Naive thymus-derived CD4-positive, alpha-beta T cell (primary cell): ENCODE data around the gene PARD3B. TPM values are rescaled to one million over a fixed set of nuclear protein-coding genes. Genes with fewer than 3 reads are reported as not detected.
"Not testable (repeated sequence)": the region's sequence is repeated elsewhere in the genome, so short reads cannot be mapped to it uniquely, and the experiment has no call there.

Source experiments
- ATAC-seq: fragments of 150-1000 bp; cut with Tn5 transposase; 2 replicates; pipeline ENCODE4 v1.10.0; 2021; ENCODE audit warnings: mild to moderate bottlenecking, moderate library complexity
- CTCF ChIA-PET: fragments of 350-600 bp; sonication (Branson Sonifier 250); formaldehyde crosslinking; loops from one replicate; lab custom pipeline; 2021; ENCODE audit warnings: antibody characterized with exemption; lab: Charles Lee
- POLR2A ChIA-PET: fragments of 350-600 bp; sonication (Branson Sonifier 250); formaldehyde crosslinking; loops from one replicate; lab custom pipeline; 2021; ENCODE audit warnings: antibody characterized with exemption, inconsistent platforms; lab: Charles Lee
- DNase-seq, 9 donors: peaks; one replicate each; pipeline versions ENCODE4 v3.0.0 to v3.0.0-alpha.2; 2020 to 2022; ENCODE audit warnings: mixed read lengths in 1 of 9
- H3K27ac ChIP-seq: one replicate; pipeline ENCODE4 v1.7.0; 2013; ENCODE audit warnings: mild to moderate bottlenecking, low read depth, low read length, moderate library complexity
- H3K27me3 ChIP-seq, 2 donors: one replicate each; pipeline ENCODE4 v1.7.0; 2013; ENCODE audit warnings: low read length in 2 of 2, mild to moderate bottlenecking in 2 of 2, moderate library complexity in 2 of 2; ENCODE audit not compliant: control insufficient read depth in 2 of 2, insufficient read depth in 2 of 2
- H3K36me3 ChIP-seq, 3 experiments: 1 replicate in 2 of 3; 2 replicates in 1 of 3; pipeline ENCODE4 v1.7.0; 2013; ENCODE audit warnings: low read length in 3 of 3, mild to moderate bottlenecking in 3 of 3, moderate library complexity in 1 of 3; ENCODE audit not compliant: insufficient read depth in 3 of 3, control insufficient read depth in 2 of 3
- H3K4me1 ChIP-seq, 2 donors: one replicate each; pipeline ENCODE4 v1.7.0; 2013; ENCODE audit warnings: low read length in 2 of 2, mild to moderate bottlenecking in 2 of 2, moderate library complexity in 1 of 2; ENCODE audit not compliant: control insufficient read depth in 2 of 2, insufficient read depth in 2 of 2
- H3K4me3 ChIP-seq: 2 replicates; pipeline ENCODE4 v1.7.0; 2013; ENCODE audit warnings: mild to moderate bottlenecking, low read length
- H3K9me3 ChIP-seq, 3 experiments: 1 replicate in 2 of 3; 2 replicates in 1 of 3; pipeline ENCODE4 v1.7.0; 2013; ENCODE audit warnings: low read length in 3 of 3; ENCODE audit not compliant: control insufficient read depth in 2 of 3
- H3K27ac Mint-ChIP-seq, 9 donors: one replicate each; pipeline ENCODE4 v1.8.0; 2020 to 2022; ENCODE audit warnings: mixed read lengths in 9 of 9, mild to moderate bottlenecking in 8 of 9, moderate library complexity in 5 of 9, inconsistent platforms in 2 of 9
- H3K27me3 Mint-ChIP-seq, 5 donors: one replicate each; pipeline ENCODE4 v1.8.0; 2021 to 2022; ENCODE audit warnings: mixed read lengths in 5 of 5, mild to moderate bottlenecking in 1 of 5
- H3K36me3 Mint-ChIP-seq, 5 donors: one replicate each; pipeline ENCODE4 v1.8.0; 2020 to 2022; ENCODE audit warnings: mixed read lengths in 5 of 5, mild to moderate bottlenecking in 3 of 5, inconsistent platforms in 1 of 5
- H3K4me1 Mint-ChIP-seq, 7 donors: one replicate each; pipeline ENCODE4 v1.8.0; 2020 to 2022; ENCODE audit warnings: mixed read lengths in 7 of 7, mild to moderate bottlenecking in 3 of 7, inconsistent platforms in 1 of 7
- H3K4me3 Mint-ChIP-seq, 10 donors: one replicate each; pipeline ENCODE4 v1.8.0; 2020 to 2022; ENCODE audit warnings: mild to moderate bottlenecking in 10 of 10, mixed read lengths in 10 of 10, moderate library complexity in 6 of 10, inconsistent platforms in 2 of 10
- H3K9me3 Mint-ChIP-seq, 11 donors: one replicate each; pipeline ENCODE4 v1.8.0; 2020 to 2022; ENCODE audit warnings: mixed read lengths in 11 of 11, mild to moderate bottlenecking in 4 of 11, inconsistent platforms in 1 of 11, moderate library complexity in 1 of 11
- intact Hi-C, 2 donors: fragments of 100-400 bp; cut with micrococcal nuclease; formaldehyde crosslinking; loops; one replicate each; pipeline ENCODE4 v1.15.1; 2023
- polyA plus RNA-seq, 2 donors: library from polyadenylated mRNA; unstranded; fragments of 300-500 nt; fragmentation: Illumina TruSeq; gene quantifications; one replicate each; pipeline ENCODE4 v1.2.3, GENCODE V29; 2021
- total RNA-seq, 6 experiments: library from RNA in 5 of 6; stranded (reverse) in 5 of 6; gene quantifications; 1 replicate in 5 of 6; 2 replicates in 1 of 6; pipeline ENCODE4 v1.2.3 and lab custom pipeline; 2021 to 2026

PARD3B gene
- total and polyA plus RNA-seq, 7 experiments from 2014 or later, result 0.22 to 4.0 (median 0.87) TPM

DNA sequence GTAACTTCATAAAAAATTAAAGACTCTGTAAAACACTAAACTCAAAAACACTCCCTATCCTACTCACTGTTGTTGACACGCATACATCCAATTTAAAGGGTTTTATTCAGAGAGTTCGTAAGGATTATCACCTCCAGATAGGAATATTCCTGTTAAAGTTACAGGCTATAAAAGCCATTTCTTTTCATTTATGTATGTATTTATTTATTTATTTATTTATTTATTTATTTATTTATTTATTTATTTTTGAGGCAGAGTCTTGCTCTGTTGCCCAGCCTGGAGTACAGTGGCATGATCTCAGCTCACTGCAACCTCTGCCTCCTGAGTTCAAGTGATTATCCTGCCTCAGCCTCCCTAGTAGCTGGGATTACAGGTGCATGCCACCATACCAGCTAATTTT is 948.3 kb downstream of the PARD3B start:
- H3K27ac ChIP-seq, H3K9me3 Mint-ChIP-seq, H3K4me3 ChIP-seq, H3K4me1 Mint-ChIP-seq, CTCF ChIA-PET, H3K27ac Mint-ChIP-seq, H3K27me3 ChIP-seq, DNase-seq, H3K4me1 ChIP-seq, POLR2A ChIA-PET, intact Hi-C loops, H3K36me3 Mint-ChIP-seq, ATAC-seq, H3K36me3 ChIP-seq, H3K9me3 ChIP-seq, H3K4me3 Mint-ChIP-seq: not testable (repeated sequence)
- H3K27me3 Mint-ChIP-seq, result peaks cover 0 to 14% (median 0%) of the 10 kb centered on the region in 5 donors

GRCh38 chr2:205494537-205495235 is 949.4 kb downstream of the PARD3B start:
- Mint-ChIP-seq H3K4me3 (no peak overlapping the region), H3K27ac (no peak overlapping the region), H3K9me3 (peaks cover 0 to 9% (median 3%) of the 10 kb centered on the region in 11 donors), H3K4me1 (peaks cover 0 to 2% (median 0%) of the 10 kb centered on the region in 7 donors), H3K27me3 (peaks cover 0 to 17% (median 0%) of the 10 kb centered on the region in 5 donors), H3K36me3 (peaks cover 0 to 4% (median 0%) of the 10 kb centered on the region in 5 donors)
- Histone ChIP-seq H3K27me3 (no peaks in the 10 kb centered on the region), H3K36me3 (no peaks in the 10 kb centered on the region), H3K4me3 (no peak overlapping the region), H3K27ac (no peak overlapping the region), H3K4me1 (no peaks in the 10 kb centered on the region), H3K9me3 (no peaks in the 10 kb centered on the region)
- DNase-seq (no peak), ATAC-seq (no peak)
- ChIA-PET POLR2A (no interaction called here), CTCF (no interaction called here)
- intact Hi-C loops, result no loop called here

DNA sequence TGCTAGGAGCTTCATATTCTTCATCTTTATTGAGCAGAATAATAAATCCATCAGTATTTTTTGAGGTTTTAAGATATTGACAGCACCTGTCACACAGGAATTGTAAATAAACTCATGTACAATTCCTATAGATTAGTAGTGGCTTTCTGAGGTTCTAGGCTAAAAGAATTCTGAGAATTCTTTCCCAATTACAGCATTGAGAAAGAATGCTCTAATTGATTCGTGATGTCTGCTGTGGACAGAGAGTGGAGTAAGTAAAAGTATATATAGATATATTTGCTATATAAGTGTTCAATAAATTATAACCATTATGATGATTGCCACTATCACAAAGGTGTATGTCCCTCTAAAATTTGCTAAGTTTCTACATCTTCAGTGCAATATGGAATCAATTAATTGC is 950.5 kb downstream of the PARD3B start:
- CTCF ChIA-PET, result no interaction called here
- peaks cover 0 to 10% (median 0%) of the 10 kb centered on the region in 7 donors for H3K4me1 Mint-ChIP-seq
- peaks cover 0 to 4% (median 0%) of the 10 kb centered on the region in 5 donors for H3K36me3 Mint-ChIP-seq
- peaks cover 0 to 8% (median 3%) of the 10 kb centered on the region in 11 donors for H3K9me3 Mint-ChIP-seq
- H3K27me3 ChIP-seq, result no peaks in the 10 kb centered on the region
- H3K27me3 Mint-ChIP-seq, result peaks cover 0 to 17% (median 0%) of the 10 kb centered on the region in 5 donors
- POLR2A ChIA-PET, result interaction anchor here (0.6 kb wide), 1 partner anchor 762 kb away, joined by 6 read pairs; no protein-coding TSS in a partner anchor
- no peak overlapping the region for H3K4me3 Mint-ChIP-seq
- no peak overlapping the region for H3K27ac ChIP-seq
- intact Hi-C loops, result no loop called here
- no peaks in the 10 kb centered on the region for H3K9me3 ChIP-seq
- no peak for ATAC-seq
- no peak overlapping the region for H3K4me3 ChIP-seq
- DNase-seq, result no peak
- no peak overlapping the region for H3K27ac Mint-ChIP-seq
- H3K4me1 ChIP-seq, result no peaks in the 10 kb centered on the region
- no peaks in the 10 kb centered on the region for H3K36me3 ChIP-seq

DNA sequence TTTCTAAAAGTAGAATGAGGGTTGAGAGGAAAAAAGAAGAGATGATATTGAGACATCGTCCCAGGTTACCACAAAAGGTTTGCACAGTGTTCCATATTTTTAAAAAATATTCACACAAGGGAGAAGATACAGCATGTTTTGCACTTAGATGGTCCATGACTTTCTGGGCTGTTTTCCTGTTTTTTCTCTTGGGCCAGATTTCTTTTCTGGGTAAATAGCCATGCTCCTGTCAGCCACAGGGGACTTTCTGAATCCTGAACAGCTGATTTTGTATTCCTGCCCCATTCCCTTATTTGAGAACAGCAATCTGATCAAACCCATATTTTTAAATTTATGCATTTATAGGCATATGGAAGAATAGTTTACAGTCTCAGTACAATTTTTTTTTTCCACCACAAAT is 951.1 kb downstream of the PARD3B start:
- no peaks in the 10 kb centered on the region for H3K27me3 ChIP-seq
- no peaks in the 10 kb centered on the region for H3K4me1 ChIP-seq
- no peaks in the 10 kb centered on the region for H3K9me3 ChIP-seq
- no peaks in the 10 kb centered on the region for H3K36me3 ChIP-seq
- Mint-ChIP-seq H3K4me1 (peaks cover 0 to 10% (median 0%) of the 10 kb centered on the region in 7 donors), H3K27ac (no peak overlapping the region), H3K27me3 (peaks cover 0 to 20% (median 0%) of the 10 kb centered on the region in 5 donors), H3K36me3 (peaks cover 0 to 3% (median 0%) of the 10 kb centered on the region in 5 donors), H3K9me3 (peaks cover 0 to 4% (median 0%) of the 10 kb centered on the region in 11 donors), H3K4me3 (no peak overlapping the region)
- H3K4me3 ChIP-seq, result no peak overlapping the region
- intact Hi-C loops, result no loop called here
- no peak overlapping the region for H3K27ac ChIP-seq
- ATAC-seq (no peak), DNase-seq (no peak)
- POLR2A ChIA-PET, result no interaction called here
- CTCF ChIA-PET, result no interaction called here

DNA sequence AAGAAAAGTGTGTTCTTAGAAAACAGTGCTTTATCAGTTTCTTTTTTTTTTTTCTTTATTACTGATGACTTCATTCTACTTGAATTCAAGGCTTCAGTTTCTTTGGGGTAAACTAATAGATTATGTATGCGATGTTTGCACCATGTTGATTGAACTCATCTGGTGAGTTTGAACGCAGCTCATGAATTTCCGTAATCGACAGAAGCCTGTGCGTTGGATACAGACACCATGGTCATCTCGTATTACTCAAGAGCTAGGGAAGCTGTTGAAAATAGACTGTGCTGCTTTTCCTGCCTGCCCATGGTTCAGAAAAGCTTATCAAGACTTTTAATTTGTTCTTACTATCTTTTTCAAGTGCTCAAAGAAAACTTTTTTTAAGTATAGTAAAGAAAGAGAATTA is 951.5 kb downstream of the PARD3B start:
- peaks cover 0 to 18% (median 0%) of the 10 kb centered on the region in 5 donors for H3K27me3 Mint-ChIP-seq

DNA sequence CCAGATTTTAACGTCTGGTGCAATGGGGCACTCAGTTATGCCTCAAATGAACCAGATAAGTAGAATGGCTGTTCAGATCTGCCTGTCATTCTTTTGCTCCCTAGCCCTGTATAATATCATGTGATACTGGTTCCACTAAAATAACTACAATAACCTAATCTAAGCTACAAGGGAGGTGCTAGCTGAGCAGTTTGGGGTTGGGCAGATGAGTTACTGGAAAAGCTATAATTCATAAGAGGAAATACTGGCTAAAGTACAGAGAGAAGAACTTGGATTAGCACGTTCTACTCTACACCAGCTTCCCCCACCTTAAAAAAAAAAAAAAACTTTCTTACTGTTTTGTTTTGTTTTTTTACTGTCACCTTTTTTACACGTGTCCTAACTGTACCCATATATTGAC is 953.7 kb downstream of the PARD3B start:
- ChIA-PET CTCF (no interaction called here), POLR2A (no interaction called here)
- H3K27me3 ChIP-seq, result no peaks in the 10 kb centered on the region
- Mint-ChIP-seq H3K27ac (no peak overlapping the region), H3K4me1 (peaks cover 0 to 10% (median 0%) of the 10 kb centered on the region in 7 donors), H3K4me3 (no peak overlapping the region), H3K27me3 (peaks cover 0 to 18% (median 0%) of the 10 kb centered on the region in 5 donors), H3K36me3 (no peaks in the 10 kb centered on the region), H3K9me3 (peaks cover 0 to 7% (median 0%) of the 10 kb centered on the region in 11 donors)
- intact Hi-C loops, result no loop called here
- H3K4me1 ChIP-seq, result no peaks in the 10 kb centered on the region
- H3K27ac ChIP-seq, result no peak overlapping the region
- DNase-seq, result no peak
- H3K36me3 ChIP-seq, result no peaks in the 10 kb centered on the region
- ATAC-seq, result no peak
- no peaks in the 10 kb centered on the region for H3K9me3 ChIP-seq
- H3K4me3 ChIP-seq, result no peak overlapping the region

More for the DNA sequence above, 951.5 kb downstream of the PARD3B start:
- POLR2A ChIA-PET, result no interaction called here
- ATAC-seq, result no peak
- CTCF ChIA-PET, result no interaction called here
- Mint-ChIP-seq H3K27ac (no peak overlapping the region), H3K9me3 (peaks cover 0 to 1% (median 0%) of the 10 kb centered on the region in 11 donors), H3K4me3 (no peak overlapping the region), H3K36me3 (no peaks in the 10 kb centered on the region), H3K4me1 (peaks cover 0 to 10% (median 0%) of the 10 kb centered on the region in 7 donors)
- Histone ChIP-seq H3K4me3 (no peak overlapping the region), H3K27ac (no peak overlapping the region), H3K9me3 (no peaks in the 10 kb centered on the region), H3K27me3 (no peaks in the 10 kb centered on the region), H3K36me3 (no peaks in the 10 kb centered on the region), H3K4me1 (no peaks in the 10 kb centered on the region)
- intact Hi-C loops, result no loop called here
- no peak for DNase-seq

- H3K27ac ChIP-seq, result no peak overlapping the region
- H3K27me3 ChIP-seq, result no peaks in the 10 kb centered on the region
- CTCF ChIA-PET, result no interaction called here
- Mint-ChIP-seq H3K4me1 (peaks cover 0 to 10% (median 0%) of the 10 kb centered on the region in 7 donors), H3K27ac (no peak overlapping the region), H3K4me3 (no peak overlapping the region), H3K27me3 (peaks cover 0 to 14% (median 0%) of the 10 kb centered on the region in 5 donors), H3K36me3 (no peaks in the 10 kb centered on the region), H3K9me3 (peaks cover 0 to 9% (median 0%) of the 10 kb centered on the region in 11 donors)
- intact Hi-C loops, result no loop called here
- no peaks in the 10 kb centered on the region for H3K4me1 ChIP-seq
- H3K36me3 ChIP-seq, result no peaks in the 10 kb centered on the region
- POLR2A ChIA-PET, result no interaction called here
- ATAC-seq (peak; percentile 29), DNase-seq (no peak)
- no peaks in the 10 kb centered on the region for H3K9me3 ChIP-seq
- no peak overlapping the region for H3K4me3 ChIP-seq
Observed at GRCh38 chr2:205500065-205500464, 954.8 kb downstream of the PARD3B start.
